B cell (primary cell): Measurements from ENCODE around the gene FRMD6. TPM values are rescaled to one million over a fixed set of nuclear protein-coding genes. Genes with fewer than 3 reads are reported as not detected.

Experiments used
- ATAC-seq: fragments of 200-7000 bp; cut with Tn5 transposase; one replicate; pipeline ENCODE4 v1.10.0; 2021; ENCODE audit warnings: low read depth, mild to moderate bottlenecking, moderate number of reproducible peaks, moderate library complexity
- CTCF ChIA-PET: fragments of 350-600 bp; sonication (Branson Sonifier 250); formaldehyde crosslinking; loops from one replicate; lab custom pipeline; 2021; ENCODE audit warnings: antibody characterized with exemption, inconsistent platforms; lab: Charles Lee
- POLR2A ChIA-PET: fragments of 350-600 bp; sonication (Branson Sonifier 250); formaldehyde crosslinking; loops from one replicate; lab custom pipeline; 2021; ENCODE audit warnings: antibody characterized with exemption; lab: Charles Lee
- DNase-seq: peaks from one replicate; pipeline ENCODE4 v3.0.0; 2013
- H2AFZ ChIP-seq: 2 replicates; pipeline ENCODE4 v1.6.1; 2012; ENCODE audit warnings: mild to moderate bottlenecking, low read depth, low read length; ENCODE audit not compliant: insufficient read depth, poor library complexity, severe bottlenecking
- H3K27ac ChIP-seq, 2 donors: 1 replicate in 1 of 2; 2 replicates in 1 of 2; pipeline ENCODE4 v1.5.1; 2012 to 2013; ENCODE audit warnings: low read length in 2 of 2, mild to moderate bottlenecking in 2 of 2, moderate library complexity in 1 of 2
- H3K27me3 ChIP-seq, 4 experiments: fragments of 200-600 bp in 1 of 4; sonication (generic) in 1 of 4; replicated peaks in 1 of 4; 1 replicate in 2 of 4; 2 replicates in 2 of 4; pipeline versions ENCODE4 v1.6.1 to v1.7.0; 2013 to 2016; ENCODE audit warnings: low read length in 3 of 4, mild to moderate bottlenecking in 2 of 4, mixed read lengths in 1 of 4, moderate library complexity in 1 of 4; ENCODE audit not compliant: insufficient read depth in 4 of 4, control insufficient read depth in 3 of 4; ENCODE audit errors: control extremely low read depth in 1 of 4
- H3K36me3 ChIP-seq, 2 experiments: replicated peaks in 1 of 2; 1 replicate in 1 of 2; 2 replicates in 1 of 2; pipeline versions ENCODE4 v1.6.1 to v1.7.1; 2013; ENCODE audit warnings: low read length in 1 of 2; ENCODE audit not compliant: insufficient read depth in 2 of 2, control insufficient read depth in 1 of 2; ENCODE audit errors: control extremely low read depth in 1 of 2, extremely low read depth in 1 of 2
- H3K4me1 ChIP-seq, 2 donors: fragments of 200-600 bp in 1 of 2; sonication (generic) in 1 of 2; 1 replicate in 1 of 2; 2 replicates in 1 of 2; pipeline versions ENCODE4 v1.5.1 to v1.6.1; 2013 to 2017; ENCODE audit warnings: low read length in 2 of 2; ENCODE audit not compliant: control insufficient read depth in 2 of 2, insufficient read depth in 2 of 2
- H3K4me2 ChIP-seq: replicated peaks from 2 replicates; pipeline ENCODE3; 2012; ENCODE audit warnings: mild to moderate bottlenecking, low read depth, low read length; ENCODE audit not compliant: poor library complexity, severe bottlenecking
- H3K4me3 ChIP-seq, 5 experiments: fragments of 200-600 bp in 1 of 5; sonication (generic) in 1 of 5; 1 replicate in 3 of 5; 2 replicates in 2 of 5; pipeline versions ENCODE4 v1.5.1 to v1.7.0; 2011 to 2016; ENCODE audit warnings: low read length in 4 of 5, mild to moderate bottlenecking in 4 of 5, low read depth in 2 of 5, control low read depth in 1 of 5, moderate library complexity in 1 of 5; ENCODE audit not compliant: insufficient read depth in 1 of 5; ENCODE audit errors: control extremely low read depth in 1 of 5, extremely low read depth in 1 of 5
- H3K79me2 ChIP-seq: fragments of 200-600 bp; sonication (generic); one replicate; pipeline ENCODE4 v1.6.0; 2016; ENCODE audit warnings: low read length; ENCODE audit not compliant: control insufficient read depth, insufficient read depth
- H3K9ac ChIP-seq: fragments of 200-600 bp; sonication (generic); 2 replicates; pipeline ENCODE4 v1.6.1; 2017; ENCODE audit warnings: mild to moderate bottlenecking, low read length, moderate library complexity
- H3K9me3 ChIP-seq, 3 donors: one replicate each; pipeline versions ENCODE4 v1.6.1 to v1.7.1; 2013; ENCODE audit warnings: low read length in 2 of 3; ENCODE audit not compliant: control insufficient read depth in 2 of 3, insufficient read depth in 1 of 3; ENCODE audit errors: control extremely low read depth in 1 of 3
- H4K20me1 ChIP-seq: 2 replicates; pipeline ENCODE4 v1.6.0; 2012; ENCODE audit warnings: mild to moderate bottlenecking, low read length; ENCODE audit not compliant: insufficient read depth, control insufficient read depth, poor library complexity, severe bottlenecking
- H3K27ac Mint-ChIP-seq: one replicate; pipeline ENCODE4 v1.8.0; 2021; ENCODE audit warnings: mixed read lengths
- H3K27me3 Mint-ChIP-seq: one replicate; pipeline ENCODE4 v1.8.0; 2021; ENCODE audit warnings: mixed read lengths
- H3K4me1 Mint-ChIP-seq: one replicate; pipeline ENCODE4 v1.8.0; 2021; ENCODE audit warnings: mixed read lengths
- H3K4me3 Mint-ChIP-seq: one replicate; pipeline ENCODE4 v1.8.0; 2021; ENCODE audit warnings: mixed read lengths
- H3K9me3 Mint-ChIP-seq: one replicate; pipeline ENCODE4 v1.8.0; 2022; ENCODE audit warnings: mixed read lengths; ENCODE audit not compliant: insufficient read depth
- EZH2 ChIP-seq: IDR thresholded peaks from 2 replicates; pipeline ENCODE4 v1.6.1; 2012; ENCODE audit warnings: borderline replicate concordance, low read depth, mild to moderate bottlenecking, moderate library complexity, low read length; ENCODE audit not compliant: insufficient read depth, poor library complexity, severe bottlenecking
- WGBS: methylation state at CpG from one replicate; pipeline ENCODE4 v1.1.5; 2013; ENCODE audit warnings: missing lambda C conversion rate; ENCODE audit not compliant: insufficient coverage; 5-methylcytosine and 5-hydroxymethylcytosine counted together
- intact Hi-C: fragments of 100-400 bp; cut with micrococcal nuclease; formaldehyde crosslinking; loops from one replicate; pipeline ENCODE4 v1.10.0; 2022
- polyA plus RNA-seq: library from polyadenylated mRNA; depleted of rRNA; stranded (reverse); fragments of >200 nt; gene quantifications from 2 replicates; pipeline ENCODE4 v1.2.3, GENCODE V29; 2012
- total RNA-seq, 2 donors: library from RNA; stranded (reverse); fragments of 120-200 nt in 1 of 2; gene quantifications; 1 replicate in 1 of 2; 2 replicates in 1 of 2; pipeline versions ENCODE4 v1.2.3 to v1.2.4, GENCODE V29; 2013 to 2022
- TF ChIP-seq, protein P1 (sequence below): fragments of 200-600 bp; IDR thresholded peaks from one replicate; pipeline ENCODE4 v1.8.0; 2022; ENCODE audit warnings: antibody characterized with exemption, mild to moderate bottlenecking

FRMD6 gene
- total and polyA plus RNA-seq, 2 donors (not counting 1 experiment from before 2014, with no cell fraction given), result 0.03 to 0.30 TPM

GRCh38 chr14:51674294-51675002, 22.7 kb downstream of the FRMD6 start:
- Histone ChIP-seq H3K79me2 (no peaks in the 10 kb centered on the region), H4K20me1 (no peaks in the 10 kb centered on the region), H2AFZ (no peak overlapping the region), H3K4me1 (no peaks in the 10 kb centered on the region), H3K27ac (no peak overlapping the region), H3K9ac (no peak overlapping the region), H3K4me2 (no peak overlapping the region), H3K9me3 (no peaks in the 10 kb centered on the region), H3K36me3 (no peaks in the 10 kb centered on the region), H3K27me3 (no peaks in the 10 kb centered on the region), H3K4me3 (no peak overlapping the region)
- ATAC-seq (no peak), DNase-seq (no peak)
- CTCF ChIA-PET, result no interaction called here
- Mint-ChIP-seq H3K27me3 (peaks cover 27% of the 10 kb centered on the region), H3K4me3 (no peak overlapping the region), H3K4me1 (no peaks in the 10 kb centered on the region), H3K9me3 (no peaks in the 10 kb centered on the region), H3K27ac (no peak overlapping the region)
- intact Hi-C loops, result no loop called here
- POLR2A ChIA-PET, result no interaction called here
- TF ChIP-seq, protein P1, sequence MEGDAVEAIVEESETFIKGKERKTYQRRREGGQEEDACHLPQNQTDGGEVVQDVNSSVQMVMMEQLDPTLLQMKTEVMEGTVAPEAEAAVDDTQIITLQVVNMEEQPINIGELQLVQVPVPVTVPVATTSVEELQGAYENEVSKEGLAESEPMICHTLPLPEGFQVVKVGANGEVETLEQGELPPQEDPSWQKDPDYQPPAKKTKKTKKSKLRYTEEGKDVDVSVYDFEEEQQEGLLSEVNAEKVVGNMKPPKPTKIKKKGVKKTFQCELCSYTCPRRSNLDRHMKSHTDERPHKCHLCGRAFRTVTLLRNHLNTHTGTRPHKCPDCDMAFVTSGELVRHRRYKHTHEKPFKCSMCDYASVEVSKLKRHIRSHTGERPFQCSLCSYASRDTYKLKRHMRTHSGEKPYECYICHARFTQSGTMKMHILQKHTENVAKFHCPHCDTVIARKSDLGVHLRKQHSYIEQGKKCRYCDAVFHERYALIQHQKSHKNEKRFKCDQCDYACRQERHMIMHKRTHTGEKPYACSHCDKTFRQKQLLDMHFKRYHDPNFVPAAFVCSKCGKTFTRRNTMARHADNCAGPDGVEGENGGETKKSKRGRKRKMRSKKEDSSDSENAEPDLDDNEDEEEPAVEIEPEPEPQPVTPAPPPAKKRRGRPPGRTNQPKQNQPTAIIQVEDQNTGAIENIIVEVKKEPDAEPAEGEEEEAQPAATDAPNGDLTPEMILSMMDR, result no peak
- no peak for TF ChIP-seq EZH2
- 98% methylated on average over 4 of the region's 5 CpGs for WGBS

DNA sequence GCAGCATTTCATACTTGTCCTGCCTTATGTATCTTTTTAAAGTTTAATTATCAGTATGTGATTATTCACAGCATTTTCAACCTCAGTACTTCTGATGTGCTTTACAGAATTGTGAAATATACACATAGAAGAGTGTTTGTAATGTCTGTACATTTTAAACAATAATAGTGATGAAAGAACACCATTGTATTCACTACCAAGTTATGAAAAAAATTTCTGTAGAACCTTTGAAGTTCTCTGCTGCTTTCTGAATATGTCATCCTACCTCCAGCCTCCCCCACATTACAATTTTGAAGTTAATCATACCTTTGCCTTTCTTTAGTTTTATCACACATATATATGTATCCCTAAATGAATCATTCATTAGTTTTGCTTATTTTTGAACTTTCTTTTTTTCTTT, 24.8 kb downstream of the FRMD6 start:
- Histone ChIP-seq H3K4me1 (no peaks in the 10 kb centered on the region), H3K9ac (no peak overlapping the region), H3K27me3 (no peaks in the 10 kb centered on the region), H3K4me2 (no peak overlapping the region), H4K20me1 (no peaks in the 10 kb centered on the region), H2AFZ (no peak overlapping the region), H3K4me3 (no peak overlapping the region), H3K27ac (no peak overlapping the region), H3K79me2 (no peaks in the 10 kb centered on the region), H3K36me3 (no peaks in the 10 kb centered on the region), H3K9me3 (no peaks in the 10 kb centered on the region)
- POLR2A ChIA-PET, result no interaction called here
- intact Hi-C loops, result no loop called here
- Mint-ChIP-seq H3K27me3 (peaks cover 27% of the 10 kb centered on the region), H3K4me1 (no peaks in the 10 kb centered on the region), H3K27ac (no peak overlapping the region), H3K4me3 (no peak overlapping the region), H3K9me3 (no peaks in the 10 kb centered on the region)
- DNase-seq (no peak), ATAC-seq (no peak)
- CTCF ChIA-PET, result no interaction called here
- TF ChIP-seq, protein P1, result no peak
- TF ChIP-seq EZH2, result no peak
